A549 treated with DMSO at 1 μM for 4 hours (cell line): ENCODE results near the gene SMC2. TPM values are rescaled to one million over a fixed set of nuclear protein-coding genes. Genes with fewer than 3 reads are reported as not detected.

Experiments
- total RNA-seq: library from RNA; stranded (reverse); fragments of 200-300 nt; extraction: Qiagen RNA extraction; gene quantifications from 5 replicates; pipeline ENCODE4 v1.2.3, GENCODE V29; 2022; ENCODE audit warnings: low read depth

The SMC2 gene
- total RNA-seq, result 20.8 to 30.0 TPM (median 27.1 TPM) in 5 replicates

DNA sequence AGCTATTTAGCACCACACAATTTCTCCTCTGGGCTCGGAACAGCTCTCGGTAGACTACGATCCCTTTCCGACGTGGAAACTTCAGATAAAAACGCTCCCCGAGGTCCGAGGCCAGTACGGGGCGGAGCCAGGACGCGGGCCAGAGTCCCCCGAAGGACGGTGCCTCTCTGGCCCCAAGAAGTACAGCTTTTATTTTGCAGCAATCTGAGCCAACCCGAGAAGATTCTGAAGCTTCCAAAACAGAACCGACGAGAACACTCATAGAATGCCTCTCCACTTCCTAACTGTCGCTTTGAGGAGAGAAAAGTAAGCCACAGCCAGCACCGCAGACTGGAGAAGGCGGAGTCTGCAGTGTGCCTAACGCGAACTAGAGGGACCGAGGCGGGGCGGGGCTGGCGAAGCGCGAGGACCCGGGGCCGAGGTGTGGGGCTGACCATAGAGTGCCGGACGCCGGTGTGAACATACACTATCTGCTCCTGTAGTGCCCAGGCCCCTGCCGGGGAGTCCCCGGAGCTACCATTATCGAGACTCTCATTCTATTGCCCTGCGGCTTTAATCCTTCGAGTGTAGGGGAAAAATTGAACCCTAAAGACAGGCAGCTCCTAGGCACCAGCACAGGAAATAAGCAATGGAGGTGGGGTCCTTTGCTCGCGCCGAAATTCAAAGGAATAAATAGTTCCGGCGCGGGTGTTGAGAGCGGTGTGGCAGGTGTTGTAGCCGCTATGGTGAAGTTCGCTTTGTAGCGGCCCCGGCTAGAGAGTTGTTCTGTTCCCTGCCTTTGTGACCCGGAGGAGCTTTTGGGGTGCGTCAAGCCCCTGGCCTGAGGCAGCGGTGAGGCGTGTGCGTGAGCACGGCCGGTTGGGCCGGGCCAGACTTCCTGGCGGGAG is at the start of gene SMC2:
TSS of gene SMC2 (plus strand) at position 663 of the 887 bp plus-strand sequence. CDS start 1,076 bp downstream, outside the sequence.

